ENCODE measurements around the gene ZSCAN2. TPM values are rescaled to one million over a fixed set of nuclear protein-coding genes. Genes with fewer than 3 reads are reported as not detected.
"Not testable (repeated sequence)": the region's sequence is repeated elsewhere in the genome, so short reads cannot be mapped to it uniquely, and the experiment has no call there.

Gene ZSCAN2
- total and polyA plus RNA-seq, 10 of the 15 experiments (the other 5 are each of a cell fraction or from before 2014, with no cell fraction given): 2.7 to 13.2 (median 8.6) TPM

DNA sequence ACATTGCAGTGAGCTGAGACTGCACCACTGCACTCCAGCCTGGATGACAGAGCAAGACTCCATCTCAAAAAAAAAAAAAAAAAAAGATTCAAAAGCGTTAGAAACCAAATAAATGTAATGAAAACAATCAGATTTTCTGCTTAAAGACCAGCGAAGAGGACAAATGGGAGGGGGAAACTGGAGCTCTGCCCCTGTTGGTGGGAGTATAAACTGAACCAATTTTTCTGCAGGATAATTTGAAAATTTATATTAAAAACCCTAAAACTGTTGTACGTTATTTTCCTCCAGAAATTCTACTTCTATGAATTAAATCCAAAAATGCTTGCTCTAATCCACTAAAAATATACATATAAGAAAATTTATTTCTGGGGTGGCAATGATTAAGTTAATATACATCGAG is 25.3 kb upstream of the ZSCAN2 start:
- 27% methylated on average over 4 of the region's 4 CpGs for whole genome bisulfite sequencing (ENCODE audit: insufficient coverage, insufficient replicate concordance, low lambda C conversion rate, missing lambda C conversion rate)
- TF ChIP-seq, protein P1, sequence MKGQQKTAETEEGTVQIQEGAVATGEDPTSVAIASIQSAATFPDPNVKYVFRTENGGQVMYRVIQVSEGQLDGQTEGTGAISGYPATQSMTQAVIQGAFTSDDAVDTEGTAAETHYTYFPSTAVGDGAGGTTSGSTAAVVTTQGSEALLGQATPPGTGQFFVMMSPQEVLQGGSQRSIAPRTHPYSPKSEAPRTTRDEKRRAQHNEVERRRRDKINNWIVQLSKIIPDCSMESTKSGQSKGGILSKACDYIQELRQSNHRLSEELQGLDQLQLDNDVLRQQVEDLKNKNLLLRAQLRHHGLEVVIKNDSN (IDR thresholded peaks at IDR 0.05; ENCODE audit: borderline replicate concordance, extremely low read length, insufficient read depth, low read depth, low read length): no peak
- TF ChIP-seq CEBPB (IDR thresholded peaks at IDR 0.05; ENCODE audit: borderline replicate concordance in 1 of 2, low read depth in 2 of 2, low read length in 2 of 2) (no peak), EZH2 (IDR thresholded peaks at IDR 0.05; ENCODE audit: borderline replicate concordance, control insufficient read depth, low read depth, low read length) (no peak), SMAD5 (IDR thresholded peaks at IDR 0.05; ENCODE audit: low read depth) (no peak), SREBF2 (IDR thresholded peaks at IDR 0.05; ENCODE audit: low read length) (no peak), CREB1 (IDR thresholded peaks at IDR 0.05; ENCODE audit: low read depth) (no peak), SIX5 (IDR thresholded peaks at IDR 0.05; ENCODE audit: low read depth, low read length, severe bottlenecking) (no peak), MYC (IDR thresholded peaks at IDR 0.05; ENCODE audit: insufficient read depth, insufficient read length, insufficient replicate concordance, low read length, severe bottlenecking) (no peak), SRF (IDR thresholded peaks at IDR 0.05; ENCODE audit: low read depth in 2 of 2, low read length in 2 of 2) (no peak), TAF1 (IDR thresholded peaks at IDR 0.05; ENCODE audit: borderline replicate concordance, low read depth, low read length) (no peak), KLF5 (IDR thresholded peaks at IDR 0.05; ENCODE audit: partially characterized antibody) (no peak), JUND (IDR thresholded peaks at IDR 0.05; ENCODE audit: low read depth, low read length) (no peak)
- Histone ChIP-seq H3K27me3 (replicated peaks in 1 of 2; ENCODE audit: control insufficient read depth in 2 of 2, insufficient read depth in 2 of 2, low read length in 1 of 2) (no peaks in the 10 kb centered on the region; a peak in 1 of 4 replicates), H3K79me2 (ENCODE audit: control insufficient read depth, insufficient read depth, low read length) (no peaks in the 10 kb centered on the region), H4K20me1 (ENCODE audit: control insufficient read depth, insufficient read depth) (no peaks in the 10 kb centered on the region), H3K9me3 (replicated peaks; ENCODE audit: control insufficient read depth, insufficient read depth, low read length) (no peaks in the 10 kb centered on the region), H3K27ac (ENCODE audit: control insufficient read depth, insufficient read depth) (no peak overlapping the region), H3K4me2 (ENCODE audit: control insufficient read depth, insufficient read depth) (no peak overlapping the region), H3K9ac (ENCODE audit: control insufficient read depth, insufficient read depth, low read length) (no peak overlapping the region), H2AFZ (ENCODE audit: control insufficient read depth, low read depth, low read length) (no peak overlapping the region), H3K36me3 (ENCODE audit: control insufficient read depth in 2 of 2, insufficient read depth in 2 of 2, low read length in 1 of 2) (no peaks in the 10 kb centered on the region), H3K4me1 (ENCODE audit: control insufficient read depth, insufficient read depth, low read length) (no peaks in the 10 kb centered on the region), H3K4me3 (no peak overlapping the region)
- ATAC-seq (no peak), DNase-seq (ENCODE audit: low read depth, low spot score) (no peak), FAIRE-seq (no peak)
- ChIA-PET CTCF (interaction anchor here (0.6 to 0.7 kb wide), 3 partner anchors 13 to 828 kb away, joined by 3 to 4 read pairs (median 4); no protein-coding TSS in a partner anchor), RAD21 (ENCODE audit: unreplicated experiment) (interaction anchor here (0.6 to 0.7 kb wide), 2 partner anchors 501 to 699 kb away, joined by 3 to 4 read pairs; no protein-coding TSS in a partner anchor), SMC1A (ENCODE audit: uncharacterized antibody, unreplicated experiment) (interaction anchor here (1.1 kb wide), 1 partner anchor 13 kb away, joined by 5 read pairs; no protein-coding TSS in a partner anchor), POLR2A (no interaction called here)
- no TSS peak for BruUV-seq (replicated peaks)
- intact Hi-C loops (cut with micrococcal nuclease; ENCODE audit: unreplicated experiment): no loop called here
- in situ Hi-C loops (cut with MboI): no loop called here

DNA sequence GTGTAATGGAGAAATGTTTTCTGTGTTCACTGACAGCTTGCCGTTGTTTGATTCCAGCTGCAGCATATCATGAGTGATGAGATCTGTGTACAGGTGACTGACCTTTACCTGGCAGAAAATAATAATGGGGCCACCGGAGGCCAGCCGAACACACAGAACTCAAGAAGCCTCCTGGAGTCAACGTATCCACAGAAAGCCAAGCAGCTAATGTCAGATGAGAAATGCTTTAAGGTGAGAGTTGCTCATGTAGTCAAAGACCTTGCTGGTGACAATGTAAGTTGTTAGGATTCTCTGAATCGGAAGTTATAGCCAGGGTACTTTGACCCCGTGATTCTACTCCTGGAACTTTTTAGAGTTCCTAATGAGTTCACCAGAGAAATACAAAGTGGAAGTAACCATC is 22.9 kb upstream of the ZSCAN2 start:
- WGBS (ENCODE audit: insufficient coverage, insufficient replicate concordance, low lambda C conversion rate, missing lambda C conversion rate): 62% methylated on average over 6 of the region's 6 CpGs
- H3K9me3 ChIP-seq (replicated peaks; ENCODE audit: control insufficient read depth, insufficient read depth, low read length); RAD21 ChIA-PET (ENCODE audit: unreplicated experiment); H3K4me3 ChIP-seq; POLR2A ChIA-PET; FAIRE-seq; in situ Hi-C loops (cut with MboI); SMC1A ChIA-PET (ENCODE audit: uncharacterized antibody, unreplicated experiment); H3K4me1 ChIP-seq (ENCODE audit: control insufficient read depth, insufficient read depth, low read length); H3K9ac ChIP-seq (ENCODE audit: control insufficient read depth, insufficient read depth, low read length); H3K4me2 ChIP-seq (ENCODE audit: control insufficient read depth, insufficient read depth); intact Hi-C loops (cut with micrococcal nuclease; ENCODE audit: unreplicated experiment); H3K27me3 ChIP-seq (replicated peaks in 1 of 2; ENCODE audit: control insufficient read depth in 2 of 2, insufficient read depth in 2 of 2, low read length in 1 of 2); DNase-seq (ENCODE audit: low read depth, low spot score); H2AFZ ChIP-seq (ENCODE audit: control insufficient read depth, low read depth, low read length); H4K20me1 ChIP-seq (ENCODE audit: control insufficient read depth, insufficient read depth); BruUV-seq (replicated peaks); H3K36me3 ChIP-seq (ENCODE audit: control insufficient read depth in 2 of 2, insufficient read depth in 2 of 2, low read length in 1 of 2); H3K27ac ChIP-seq (ENCODE audit: control insufficient read depth, insufficient read depth); ATAC-seq; H3K79me2 ChIP-seq (ENCODE audit: control insufficient read depth, insufficient read depth, low read length): not testable (repeated sequence)
- CTCF ChIA-PET: interaction anchor here (1.7 kb wide), 1 partner anchor 10 kb away, joined by 6 read pairs; no protein-coding TSS in a partner anchor

Measured in GM12878 (cell line).